ENCODE measurements around the gene DACT3. TPM values are rescaled to one million over a fixed set of nuclear protein-coding genes. Genes with fewer than 3 reads are reported as not detected.

The DACT3 gene
- total RNA-seq, 1 experiment from 2014 or later: 1.0 TPM

DNA sequence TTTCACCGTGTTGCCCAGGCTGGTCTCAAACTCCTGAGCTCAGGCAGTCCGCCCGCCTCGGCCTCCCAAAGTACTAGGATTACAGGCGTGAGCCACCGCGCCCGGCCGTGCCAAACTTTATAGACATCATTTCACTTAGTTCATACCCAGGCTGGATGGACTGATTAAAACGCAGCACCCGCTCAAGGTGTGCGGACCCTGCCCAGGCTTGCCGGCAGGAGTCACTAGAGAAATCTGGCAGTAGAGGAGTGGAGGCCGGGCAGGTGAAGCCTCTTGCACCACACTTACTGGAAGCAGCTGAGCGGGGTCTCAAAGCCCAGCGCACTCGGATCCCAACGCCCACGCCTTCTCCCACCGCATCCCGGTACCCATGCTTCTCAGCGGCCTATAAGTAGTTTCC is 47.5 kb downstream of the DACT3 start:
- no peaks in the 10 kb centered on the region for H3K27me3 ChIP-seq (ENCODE audit: control insufficient read depth, insufficient read depth, low read length)
- TF ChIP-seq, protein P1, sequence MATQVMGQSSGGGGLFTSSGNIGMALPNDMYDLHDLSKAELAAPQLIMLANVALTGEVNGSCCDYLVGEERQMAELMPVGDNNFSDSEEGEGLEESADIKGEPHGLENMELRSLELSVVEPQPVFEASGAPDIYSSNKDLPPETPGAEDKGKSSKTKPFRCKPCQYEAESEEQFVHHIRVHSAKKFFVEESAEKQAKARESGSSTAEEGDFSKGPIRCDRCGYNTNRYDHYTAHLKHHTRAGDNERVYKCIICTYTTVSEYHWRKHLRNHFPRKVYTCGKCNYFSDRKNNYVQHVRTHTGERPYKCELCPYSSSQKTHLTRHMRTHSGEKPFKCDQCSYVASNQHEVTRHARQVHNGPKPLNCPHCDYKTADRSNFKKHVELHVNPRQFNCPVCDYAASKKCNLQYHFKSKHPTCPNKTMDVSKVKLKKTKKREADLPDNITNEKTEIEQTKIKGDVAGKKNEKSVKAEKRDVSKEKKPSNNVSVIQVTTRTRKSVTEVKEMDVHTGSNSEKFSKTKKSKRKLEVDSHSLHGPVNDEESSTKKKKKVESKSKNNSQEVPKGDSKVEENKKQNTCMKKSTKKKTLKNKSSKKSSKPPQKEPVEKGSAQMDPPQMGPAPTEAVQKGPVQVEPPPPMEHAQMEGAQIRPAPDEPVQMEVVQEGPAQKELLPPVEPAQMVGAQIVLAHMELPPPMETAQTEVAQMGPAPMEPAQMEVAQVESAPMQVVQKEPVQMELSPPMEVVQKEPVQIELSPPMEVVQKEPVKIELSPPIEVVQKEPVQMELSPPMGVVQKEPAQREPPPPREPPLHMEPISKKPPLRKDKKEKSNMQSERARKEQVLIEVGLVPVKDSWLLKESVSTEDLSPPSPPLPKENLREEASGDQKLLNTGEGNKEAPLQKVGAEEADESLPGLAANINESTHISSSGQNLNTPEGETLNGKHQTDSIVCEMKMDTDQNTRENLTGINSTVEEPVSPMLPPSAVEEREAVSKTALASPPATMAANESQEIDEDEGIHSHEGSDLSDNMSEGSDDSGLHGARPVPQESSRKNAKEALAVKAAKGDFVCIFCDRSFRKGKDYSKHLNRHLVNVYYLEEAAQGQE (IDR thresholded peaks at IDR 0.05; ENCODE audit: insufficient read depth in 1 of 2, low read depth in 2 of 2, low read length in 1 of 2): no peak
- TF ChIP-seq TCF7L2 (IDR thresholded peaks at IDR 0.05; ENCODE audit: low read depth, low read length) (no peak), SIN3A (IDR thresholded peaks at IDR 0.05; ENCODE audit: borderline replicate concordance, insufficient read depth, low read depth, low read length) (no peak), POLR2AphosphoS5 (IDR thresholded peaks at IDR 0.05; ENCODE audit: low read depth, low read length) (no peak)
- TF ChIP-seq, protein P2, sequence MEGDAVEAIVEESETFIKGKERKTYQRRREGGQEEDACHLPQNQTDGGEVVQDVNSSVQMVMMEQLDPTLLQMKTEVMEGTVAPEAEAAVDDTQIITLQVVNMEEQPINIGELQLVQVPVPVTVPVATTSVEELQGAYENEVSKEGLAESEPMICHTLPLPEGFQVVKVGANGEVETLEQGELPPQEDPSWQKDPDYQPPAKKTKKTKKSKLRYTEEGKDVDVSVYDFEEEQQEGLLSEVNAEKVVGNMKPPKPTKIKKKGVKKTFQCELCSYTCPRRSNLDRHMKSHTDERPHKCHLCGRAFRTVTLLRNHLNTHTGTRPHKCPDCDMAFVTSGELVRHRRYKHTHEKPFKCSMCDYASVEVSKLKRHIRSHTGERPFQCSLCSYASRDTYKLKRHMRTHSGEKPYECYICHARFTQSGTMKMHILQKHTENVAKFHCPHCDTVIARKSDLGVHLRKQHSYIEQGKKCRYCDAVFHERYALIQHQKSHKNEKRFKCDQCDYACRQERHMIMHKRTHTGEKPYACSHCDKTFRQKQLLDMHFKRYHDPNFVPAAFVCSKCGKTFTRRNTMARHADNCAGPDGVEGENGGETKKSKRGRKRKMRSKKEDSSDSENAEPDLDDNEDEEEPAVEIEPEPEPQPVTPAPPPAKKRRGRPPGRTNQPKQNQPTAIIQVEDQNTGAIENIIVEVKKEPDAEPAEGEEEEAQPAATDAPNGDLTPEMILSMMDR (IDR thresholded peaks at IDR 0.05): no peak
- BruUV-seq (replicated peaks): no TSS peak
- intact Hi-C loops (cut with micrococcal nuclease; ENCODE audit: unreplicated experiment): no loop called here
- no peaks in the 10 kb centered on the region; the same call in 1 of the 2 replicates for H3K4me1 ChIP-seq (ENCODE audit: control insufficient read depth, insufficient read depth, low read length)
- H3K4me3 ChIP-seq (ENCODE audit: low read depth in 2 of 2, low read length in 2 of 2): no peak overlapping the region
- no peaks in the 10 kb centered on the region for H3K36me3 ChIP-seq (ENCODE audit: control insufficient read depth, insufficient read depth, low read length)
- ATAC-seq (no peak), DNase-seq (ENCODE audit: low read depth, low spot score) (no peak)
- in situ Hi-C loops (cut with HindIII; ENCODE audit: low pct_unique_long_range_greater_than_20kb, low sequenced_read_pairs): no loop called here
- no peak overlapping the region for H3K27ac ChIP-seq (ENCODE audit: low read length)
- CTCF ChIA-PET: interaction anchor here (0.6 to 1.7 kb wide), 5 partner anchors 18 to 156 kb away, joined by 3 to 10 read pairs (median 4); partner anchors contain the start of gene DACT3
- no peaks in the 10 kb centered on the region for H3K9me3 ChIP-seq (ENCODE audit: control insufficient read depth, insufficient read depth, low read depth, low read length)
- POLR2A ChIA-PET: no interaction called here

DNA sequence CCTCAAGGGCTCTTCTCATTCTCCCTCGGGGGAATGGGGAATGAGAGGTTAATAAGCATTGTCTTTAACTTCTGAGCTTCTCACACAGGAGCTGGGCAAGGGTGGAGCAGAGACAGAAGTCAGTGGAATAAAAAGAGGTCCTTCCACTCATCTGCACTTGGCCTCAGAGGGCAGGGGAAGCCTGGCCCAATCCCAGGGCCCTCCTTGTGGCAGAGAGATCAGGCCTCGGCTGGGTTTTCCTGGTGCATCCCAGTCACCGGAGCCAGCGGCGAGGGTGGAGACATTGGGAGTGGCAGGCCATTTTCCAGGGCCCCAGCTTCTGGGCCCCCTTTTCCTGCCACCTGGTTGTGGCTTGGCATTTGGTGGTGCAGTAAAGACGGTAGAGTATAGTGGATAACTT is 49.2 kb downstream of the DACT3 start:
- H3K4me1 ChIP-seq (ENCODE audit: control insufficient read depth, insufficient read depth, low read length): no peaks in the 10 kb centered on the region; the same call in 1 of the 2 replicates
- no peaks in the 10 kb centered on the region for H3K27me3 ChIP-seq (ENCODE audit: control insufficient read depth, insufficient read depth, low read length)
- no peak overlapping the region for H3K27ac ChIP-seq (ENCODE audit: low read length)
- intact Hi-C loops (cut with micrococcal nuclease; ENCODE audit: unreplicated experiment): no loop called here
- ChIA-PET CTCF (interaction anchor here (0.6 to 2.6 kb wide), 3 partner anchors 43 to 63 kb away, joined by 4 to 10 read pairs (median 8); partner anchors contain the start of gene DACT3), POLR2A (no interaction called here)
- peaks cover 5% of the 10 kb centered on the region for H3K36me3 ChIP-seq (ENCODE audit: control insufficient read depth, insufficient read depth, low read length)
- ATAC-seq (no peak), DNase-seq (ENCODE audit: low read depth, low spot score) (no peak)
- no peak overlapping the region for H3K4me3 ChIP-seq (ENCODE audit: low read depth in 2 of 2, low read length in 2 of 2)
- TF ChIP-seq, protein P1 (IDR thresholded peaks at IDR 0.05; ENCODE audit: insufficient read depth in 1 of 2, low read depth in 2 of 2, low read length in 1 of 2): no peak
- no peak for TF ChIP-seq TCF7L2 (IDR thresholded peaks at IDR 0.05; ENCODE audit: low read depth, low read length)
- no peaks in the 10 kb centered on the region for H3K9me3 ChIP-seq (ENCODE audit: control insufficient read depth, insufficient read depth, low read depth, low read length)
- no TSS peak for BruUV-seq (replicated peaks)
- in situ Hi-C loops (cut with HindIII; ENCODE audit: low pct_unique_long_range_greater_than_20kb, low sequenced_read_pairs): no loop called here
